GM18499 (cell line): Measurements from ENCODE around the gene NFKBIE.

Experiments
- ATAC-seq: cut with Tn5 transposase; IDR thresholded peaks from one replicate; pipeline ENCODE4 v1.9.1; 2021; ENCODE audit warnings: moderate number of reproducible peaks; ENCODE audit not compliant: insufficient read depth, unreplicated experiment

Gene NFKBIE

GRCh38 chr6:44217332-44218143 lies 47.8 kb downstream of the NFKBIE start:
- no peak for ATAC-seq

GRCh38 chr6:44216677-44217331 lies 48.5 kb downstream of the NFKBIE start, which contains the start of gene MYMX:
Gene MYMX, plus strand, starts transcription at chr6:44216926. Its CDS starts 546 bp downstream, at chr6:44217472.
- ATAC-seq = no peak

- no peak for ATAC-seq
Measured at GRCh38 chr6:44214307-44214706, 51.0 kb downstream of the NFKBIE start.

GRCh38 chr6:44211284-44211683 lies 54.1 kb downstream of the NFKBIE start:
- no peak for ATAC-seq
